Loucy (cell line): ENCODE results near the gene KRTAP1-4.

Experiments used
- H2AFZ ChIP-seq: fragments of 200-600 bp; sonication (generic); 2 replicates; pipeline ENCODE4 v1.6.0; 2016; ENCODE audit warnings: antibody characterized with exemption, mild to moderate bottlenecking, low read length, moderate library complexity
- H3F3A ChIP-seq: fragments of 200-600 bp; 2 replicates; pipeline ENCODE4 v1.6.0; 2016; ENCODE audit warnings: antibody characterized with exemption, low read depth, mild to moderate bottlenecking
- H3K27me3 ChIP-seq: fragments of 200-600 bp; sonication (generic); 2 replicates; pipeline ENCODE4 v1.6.1; 2014; ENCODE audit warnings: low read length, mild to moderate bottlenecking; ENCODE audit not compliant: insufficient read depth, poor library complexity, severe bottlenecking
- H3K36me3 ChIP-seq: fragments of 200-600 bp; sonication (generic); 2 replicates; pipeline ENCODE4 v1.6.1; 2016; ENCODE audit warnings: low read length; ENCODE audit not compliant: insufficient read depth
- H3K4me1 ChIP-seq: fragments of 200-600 bp; sonication (generic); 2 replicates; pipeline ENCODE4 v1.5.1; 2014; ENCODE audit warnings: low read length, mild to moderate bottlenecking; ENCODE audit not compliant: insufficient read depth, poor library complexity, severe bottlenecking
- H3K4me2 ChIP-seq: fragments of 200-600 bp; sonication (generic); 2 replicates; pipeline ENCODE4 v1.6.0; 2014; ENCODE audit warnings: antibody characterized with exemption, low read length, low read depth, mild to moderate bottlenecking; ENCODE audit not compliant: poor library complexity, severe bottlenecking
- H3K4me3 ChIP-seq: fragments of 200-600 bp; sonication (generic); 2 replicates; pipeline ENCODE4 v1.5.1; 2014; ENCODE audit warnings: low read length, mild to moderate bottlenecking, mixed read lengths; ENCODE audit not compliant: poor library complexity, severe bottlenecking
- H3K79me2 ChIP-seq: fragments of 200-600 bp; sonication (generic); 2 replicates; pipeline ENCODE4 v1.6.1; 2014; ENCODE audit warnings: low read length; ENCODE audit not compliant: insufficient read depth
- H3K9ac ChIP-seq: fragments of 200-600 bp; sonication (generic); 2 replicates; pipeline ENCODE4 v1.6.0; 2014; ENCODE audit warnings: mild to moderate bottlenecking, low read depth, low read length, moderate library complexity; ENCODE audit not compliant: poor library complexity, severe bottlenecking
- H3K9me2 ChIP-seq: fragments of 200-600 bp; sonication (generic); replicated peaks from 2 replicates; pipeline ENCODE4 v1.6.1; 2016; ENCODE audit warnings: low read depth, low read length, mixed read lengths
- H3K9me3 ChIP-seq: fragments of 200-600 bp; sonication (generic); 2 replicates; pipeline ENCODE4 v1.6.1; 2014; ENCODE audit warnings: mild to moderate bottlenecking, antibody characterized with exemption, low read length, low read depth; ENCODE audit not compliant: insufficient read depth
- H4K20me1 ChIP-seq: fragments of 200-600 bp; sonication (generic); 2 replicates; pipeline ENCODE4 v1.6.0; 2014; ENCODE audit warnings: antibody characterized with exemption, low read length, mild to moderate bottlenecking; ENCODE audit not compliant: insufficient read depth, poor library complexity, severe bottlenecking
- EZH2phosphoT487 ChIP-seq: fragments of 200-600 bp; IDR thresholded peaks from 2 replicates; pipeline ENCODE4 v1.6.1; 2018; ENCODE audit warnings: antibody characterized with exemption, mild to moderate bottlenecking, moderate library complexity, borderline replicate concordance
- TF ChIP-seq, protein P1 (sequence below): fragments of 200-600 bp; sonication (generic); conservative IDR thresholded peaks from 2 replicates; pipeline ENCODE4 v1.5.1; 2014; ENCODE audit warnings: mild to moderate bottlenecking, antibody characterized with exemption, low read length

Gene KRTAP1-4

DNA sequence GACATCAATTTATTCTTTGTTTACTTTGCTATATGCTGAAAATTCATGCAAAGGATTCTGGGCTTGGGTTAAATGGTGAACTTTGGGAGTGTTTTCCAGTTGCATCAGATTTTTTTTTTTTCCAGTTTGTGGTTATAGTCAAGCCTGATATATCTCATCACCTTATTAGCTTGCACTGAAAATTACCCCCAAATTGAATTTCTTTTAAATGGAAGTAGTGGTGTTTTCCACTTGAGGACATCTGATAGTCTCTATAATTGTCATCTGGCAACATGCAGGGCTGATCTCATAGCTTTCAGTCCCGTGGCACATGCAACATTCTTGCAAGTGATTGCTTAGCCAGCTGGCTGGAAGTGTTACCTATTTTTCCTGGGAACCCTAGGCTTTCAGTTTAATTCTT lies 16.4 kb downstream of the KRTAP1-4 start:
- TF ChIP-seq EZH2phosphoT487 = no peak
- TF ChIP-seq, protein P1, sequence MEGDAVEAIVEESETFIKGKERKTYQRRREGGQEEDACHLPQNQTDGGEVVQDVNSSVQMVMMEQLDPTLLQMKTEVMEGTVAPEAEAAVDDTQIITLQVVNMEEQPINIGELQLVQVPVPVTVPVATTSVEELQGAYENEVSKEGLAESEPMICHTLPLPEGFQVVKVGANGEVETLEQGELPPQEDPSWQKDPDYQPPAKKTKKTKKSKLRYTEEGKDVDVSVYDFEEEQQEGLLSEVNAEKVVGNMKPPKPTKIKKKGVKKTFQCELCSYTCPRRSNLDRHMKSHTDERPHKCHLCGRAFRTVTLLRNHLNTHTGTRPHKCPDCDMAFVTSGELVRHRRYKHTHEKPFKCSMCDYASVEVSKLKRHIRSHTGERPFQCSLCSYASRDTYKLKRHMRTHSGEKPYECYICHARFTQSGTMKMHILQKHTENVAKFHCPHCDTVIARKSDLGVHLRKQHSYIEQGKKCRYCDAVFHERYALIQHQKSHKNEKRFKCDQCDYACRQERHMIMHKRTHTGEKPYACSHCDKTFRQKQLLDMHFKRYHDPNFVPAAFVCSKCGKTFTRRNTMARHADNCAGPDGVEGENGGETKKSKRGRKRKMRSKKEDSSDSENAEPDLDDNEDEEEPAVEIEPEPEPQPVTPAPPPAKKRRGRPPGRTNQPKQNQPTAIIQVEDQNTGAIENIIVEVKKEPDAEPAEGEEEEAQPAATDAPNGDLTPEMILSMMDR = no peak
- no peaks in the 10 kb centered on the region for H4K20me1 ChIP-seq
- H3K4me2 ChIP-seq = no peak overlapping the region
- H3K9me2 ChIP-seq = no peaks in the 10 kb centered on the region
- H3K9ac ChIP-seq = no peak overlapping the region
- no peaks in the 10 kb centered on the region for H3K9me3 ChIP-seq
- no peaks in the 10 kb centered on the region for H3K4me1 ChIP-seq
- no peak overlapping the region for H2AFZ ChIP-seq
- H3K36me3 ChIP-seq = no peaks in the 10 kb centered on the region
- no peak overlapping the region for H3K4me3 ChIP-seq
- H3K79me2 ChIP-seq = no peaks in the 10 kb centered on the region
- no peaks in the 10 kb centered on the region for H3K27me3 ChIP-seq
- no peaks in the 10 kb centered on the region for H3F3A ChIP-seq

DNA sequence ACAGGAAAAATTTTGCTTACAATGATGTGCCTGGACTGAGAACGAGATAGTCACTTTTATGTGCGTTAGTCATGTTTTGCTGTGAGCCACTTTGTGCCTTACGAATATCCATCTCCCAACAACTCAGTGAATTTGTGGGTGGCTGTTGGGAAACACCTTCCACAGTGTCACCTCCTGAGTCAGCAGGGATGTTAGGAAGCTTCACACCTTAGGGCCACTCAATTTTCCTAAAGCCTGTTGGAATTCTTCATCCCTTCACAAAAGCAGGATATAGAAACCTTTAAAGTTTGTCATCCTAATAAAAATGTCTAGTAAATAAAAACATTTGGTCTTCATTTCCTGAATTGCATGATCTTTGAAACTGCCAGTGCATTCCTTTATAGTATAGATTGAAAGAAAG lies 16.8 kb downstream of the KRTAP1-4 start:
- Histone ChIP-seq H3K9ac (no peak overlapping the region), H3F3A (no peaks in the 10 kb centered on the region), H4K20me1 (no peaks in the 10 kb centered on the region), H3K9me2 (no peaks in the 10 kb centered on the region), H3K79me2 (no peaks in the 10 kb centered on the region), H3K27me3 (no peaks in the 10 kb centered on the region), H2AFZ (no peak overlapping the region), H3K4me3 (no peak overlapping the region), H3K4me1 (no peaks in the 10 kb centered on the region), H3K4me2 (no peak overlapping the region), H3K36me3 (no peaks in the 10 kb centered on the region), H3K9me3 (no peaks in the 10 kb centered on the region)
- TF ChIP-seq EZH2phosphoT487 = no peak
- TF ChIP-seq, protein P1 = no peak

DNA sequence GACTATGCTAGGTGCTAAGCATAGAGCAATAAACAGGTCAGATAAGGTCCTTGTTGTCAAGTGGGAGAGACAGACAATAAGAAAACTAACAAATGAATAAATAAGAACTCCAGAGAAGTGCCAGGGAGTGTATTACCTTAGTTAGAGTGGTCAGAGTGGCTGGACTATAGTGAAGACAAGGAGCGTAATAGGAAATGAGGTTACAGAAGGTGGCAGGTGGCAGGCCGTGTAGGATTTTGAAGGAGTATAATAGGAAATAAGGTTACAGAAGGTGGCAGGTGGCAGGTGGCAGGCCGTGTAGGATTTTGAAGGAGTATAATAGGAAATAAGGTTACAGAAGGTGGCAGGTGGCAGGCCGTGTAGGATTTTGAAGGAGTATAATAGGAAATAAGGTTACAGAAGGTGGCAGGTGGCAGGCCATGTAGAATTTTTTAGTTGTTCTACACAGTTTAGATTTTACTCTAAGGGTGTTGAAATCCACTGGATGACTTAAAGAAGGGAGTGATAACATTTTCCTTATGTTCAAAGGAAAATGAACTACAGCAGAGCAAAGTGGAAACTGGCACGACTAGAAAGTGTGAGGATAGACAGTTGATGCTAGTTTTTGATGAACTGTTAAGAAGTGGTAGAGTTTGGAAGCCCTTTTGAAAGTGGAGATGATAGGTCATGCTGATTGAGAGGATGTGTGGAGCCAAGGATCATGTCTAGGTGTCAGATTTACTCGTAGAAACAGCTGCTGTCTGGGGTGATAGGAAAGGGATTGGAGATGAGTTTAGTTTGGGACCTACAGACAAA lies 17.5 kb downstream of the KRTAP1-4 start:
- H3K79me2 ChIP-seq = no peaks in the 10 kb centered on the region
- H4K20me1 ChIP-seq = no peaks in the 10 kb centered on the region
- no peak overlapping the region for H3K9ac ChIP-seq
- H3K4me3 ChIP-seq = no peak overlapping the region
- no peaks in the 10 kb centered on the region for H3K27me3 ChIP-seq
- H3K36me3 ChIP-seq = no peaks in the 10 kb centered on the region
- no peaks in the 10 kb centered on the region for H3K9me2 ChIP-seq
- H3K4me1 ChIP-seq = no peaks in the 10 kb centered on the region
- TF ChIP-seq, protein P1 = no peak
- no peak for TF ChIP-seq EZH2phosphoT487
- H3K9me3 ChIP-seq = no peaks in the 10 kb centered on the region
- H3F3A ChIP-seq = no peaks in the 10 kb centered on the region
- H2AFZ ChIP-seq = no peak overlapping the region
- no peak overlapping the region for H3K4me2 ChIP-seq
